CD4-positive, alpha-beta T cell treated with Interleukin-12 subunit alpha and Interleukin-12 subunit beta, for 1 hour (primary cell): ENCODE measurements around the gene SLC66A1.
"Not testable (repeated sequence)": the region's sequence is repeated elsewhere in the genome, so short reads cannot be mapped to it uniquely, and the experiment has no call there.

Experiments used
- DNase-seq: peaks from one replicate; pipeline ENCODE4 v3.0.0-alpha.2; 2020

SLC66A1 gene, protein sequence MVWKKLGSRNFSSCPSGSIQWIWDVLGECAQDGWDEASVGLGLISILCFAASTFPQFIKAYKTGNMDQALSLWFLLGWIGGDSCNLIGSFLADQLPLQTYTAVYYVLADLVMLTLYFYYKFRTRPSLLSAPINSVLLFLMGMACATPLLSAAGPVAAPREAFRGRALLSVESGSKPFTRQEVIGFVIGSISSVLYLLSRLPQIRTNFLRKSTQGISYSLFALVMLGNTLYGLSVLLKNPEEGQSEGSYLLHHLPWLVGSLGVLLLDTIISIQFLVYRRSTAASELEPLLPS

DNA sequence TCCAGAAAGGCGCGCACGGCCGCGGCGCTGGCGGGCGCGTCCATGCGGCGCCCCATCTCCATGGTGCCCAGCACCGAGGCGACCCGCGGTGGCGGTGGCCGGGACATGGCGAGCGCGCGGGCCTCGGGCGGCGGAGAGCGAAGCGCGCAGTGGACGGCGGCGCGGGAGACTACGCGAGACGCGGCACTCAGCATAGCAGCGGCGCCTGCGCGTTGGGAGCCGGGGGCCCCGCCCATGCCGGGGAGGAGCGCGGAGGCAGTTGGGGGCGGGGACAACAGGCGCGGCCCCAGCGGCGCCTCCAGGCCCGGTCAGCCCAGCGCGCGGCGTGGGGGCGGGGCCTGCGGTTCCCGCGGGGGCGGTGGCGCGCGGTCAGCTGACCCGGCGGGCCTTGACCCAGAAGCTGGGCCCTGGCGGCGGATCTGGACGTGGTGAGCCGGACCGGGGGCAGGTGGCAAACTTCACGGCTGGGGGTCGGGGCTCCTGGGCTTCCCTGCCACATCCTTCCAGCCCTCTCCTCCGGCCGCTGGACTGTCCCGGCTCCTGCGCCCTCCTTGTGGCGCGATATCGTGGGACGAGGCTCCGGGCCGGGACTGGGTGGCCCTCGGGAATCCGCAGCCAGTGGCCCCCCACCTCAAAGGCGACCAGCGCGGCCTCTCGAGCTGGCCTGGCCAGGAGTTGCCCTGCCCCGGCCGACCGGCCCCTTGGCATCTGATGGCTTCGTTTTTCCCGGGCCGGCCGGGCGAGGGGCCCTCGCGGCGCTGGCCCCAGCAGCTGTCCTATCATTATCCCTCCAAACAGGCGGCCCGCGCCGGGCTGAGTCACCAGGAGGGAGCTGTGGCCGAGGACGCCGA lies at the start of gene SLC66A1, which contains the start of gene AKR7A2:
Gene SLC66A1 (plus strand): TSS at position 396 of the 851 bp plus-strand sequence. CDS start 5,352 bp downstream, outside the sequence.
Gene AKR7A2 (minus strand): TSS at position 214 of the 851 bp plus-strand sequence. CDS start 20 bp downstream, at position 194.
- peak; percentile 94 for DNase-seq

DNA sequence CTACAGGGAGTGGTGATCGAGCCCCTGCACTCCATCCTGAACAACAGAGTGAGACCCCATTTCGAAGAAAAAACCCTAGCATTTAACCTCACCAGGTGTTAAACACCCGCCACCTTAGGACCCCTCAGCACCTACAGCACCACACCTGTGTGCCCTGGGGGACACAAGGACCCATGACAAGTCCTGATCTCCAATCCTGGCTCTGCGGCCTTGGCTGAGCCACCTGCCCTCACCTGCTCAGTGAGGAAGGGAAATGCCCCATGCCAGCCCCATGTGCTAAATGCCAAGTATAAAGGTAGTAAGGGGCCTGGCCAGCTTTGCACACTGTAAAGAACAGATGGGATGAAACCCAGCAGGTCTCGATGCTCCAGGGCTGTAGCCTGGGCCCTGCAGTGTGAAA lies 49.4 kb upstream of the SLC66A1 start:
- DNase-seq, result no peak

- no peak for DNase-seq
Observed at GRCh38 chr1:19268445-19268844, 43.7 kb upstream of the SLC66A1 start.

- DNase-seq, result not testable (repeated sequence)
Observed at GRCh38 chr1:19269427-19270342, 42.4 kb upstream of the SLC66A1 start.

DNA sequence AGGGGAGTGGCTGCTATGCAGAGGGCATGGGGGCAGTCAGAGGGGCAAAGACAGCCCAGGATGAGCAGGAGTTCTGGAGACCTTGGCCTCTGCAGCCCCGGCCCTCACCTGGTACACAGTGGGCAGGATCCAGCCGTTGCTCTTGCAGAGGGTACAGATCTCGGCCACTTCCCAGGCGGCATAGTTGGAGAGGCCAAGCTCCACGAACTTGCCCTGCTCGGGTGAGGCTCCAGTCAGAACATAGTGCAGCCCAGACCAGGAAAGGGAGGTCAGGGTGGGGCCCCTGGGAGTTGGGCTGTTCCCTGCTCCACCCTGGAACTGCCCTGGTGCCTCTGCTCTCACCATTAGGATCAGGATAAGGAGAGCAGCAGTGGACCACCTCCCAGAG lies 41.8 kb upstream of the SLC66A1 start:
- DNase-seq, result not testable (repeated sequence)

DNA sequence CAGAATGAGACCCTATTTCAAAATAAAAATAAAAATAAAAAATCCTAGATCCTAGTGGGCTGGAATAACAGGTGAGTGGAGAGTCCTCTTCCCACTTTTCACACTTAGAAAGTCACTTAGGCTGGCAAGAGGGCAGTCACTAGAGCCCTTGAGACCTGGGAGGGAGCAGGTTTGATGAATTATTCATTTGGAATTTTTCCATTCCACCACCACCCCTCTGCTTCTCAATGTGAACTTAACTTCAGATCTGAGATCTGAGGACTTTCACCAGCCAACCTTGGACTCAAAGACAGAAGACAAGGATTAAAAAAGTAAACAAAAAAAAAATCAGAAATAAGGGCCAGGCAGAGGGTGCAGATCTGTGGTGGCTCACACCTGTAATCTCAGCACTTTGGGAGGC lies 40.1 kb upstream of the SLC66A1 start:
- DNase-seq, result no peak

DNA sequence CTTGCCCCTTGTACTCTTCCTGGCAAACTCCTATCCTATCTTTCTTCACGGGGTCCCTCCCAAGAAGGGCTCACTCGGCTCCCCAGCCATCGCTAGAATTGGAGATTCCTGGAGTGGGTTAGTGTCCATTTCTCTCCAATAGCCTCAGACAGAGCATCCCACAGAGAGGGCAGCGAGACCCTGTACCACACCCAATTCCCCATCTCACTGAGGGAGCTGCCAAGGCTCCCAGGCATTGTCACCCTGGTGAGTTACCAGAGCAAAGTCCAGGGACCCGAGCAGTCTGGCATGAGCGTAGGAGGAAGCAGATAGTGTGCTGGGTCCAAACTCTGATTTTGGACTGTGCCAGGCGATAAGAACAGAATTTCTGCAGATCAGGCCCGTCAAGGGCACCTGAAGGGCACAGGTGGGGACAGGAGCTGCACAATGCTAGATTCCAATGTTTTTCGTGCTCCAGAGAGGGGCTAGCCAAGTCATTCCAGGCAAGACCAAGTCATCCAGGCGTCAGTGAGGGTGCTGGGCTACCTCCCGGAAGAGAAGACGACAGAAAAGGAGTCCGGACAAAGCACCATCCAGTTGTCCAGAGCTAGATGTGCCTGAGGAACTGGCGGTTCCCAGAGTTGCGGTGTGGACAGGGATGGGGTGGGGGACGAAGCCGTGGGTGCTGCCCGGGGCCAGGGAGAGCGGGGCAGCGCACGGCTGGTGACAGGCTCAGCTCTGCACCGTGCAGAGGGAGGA lies 38.9 kb upstream of the SLC66A1 start:
- DNase-seq, result no peak

DNA sequence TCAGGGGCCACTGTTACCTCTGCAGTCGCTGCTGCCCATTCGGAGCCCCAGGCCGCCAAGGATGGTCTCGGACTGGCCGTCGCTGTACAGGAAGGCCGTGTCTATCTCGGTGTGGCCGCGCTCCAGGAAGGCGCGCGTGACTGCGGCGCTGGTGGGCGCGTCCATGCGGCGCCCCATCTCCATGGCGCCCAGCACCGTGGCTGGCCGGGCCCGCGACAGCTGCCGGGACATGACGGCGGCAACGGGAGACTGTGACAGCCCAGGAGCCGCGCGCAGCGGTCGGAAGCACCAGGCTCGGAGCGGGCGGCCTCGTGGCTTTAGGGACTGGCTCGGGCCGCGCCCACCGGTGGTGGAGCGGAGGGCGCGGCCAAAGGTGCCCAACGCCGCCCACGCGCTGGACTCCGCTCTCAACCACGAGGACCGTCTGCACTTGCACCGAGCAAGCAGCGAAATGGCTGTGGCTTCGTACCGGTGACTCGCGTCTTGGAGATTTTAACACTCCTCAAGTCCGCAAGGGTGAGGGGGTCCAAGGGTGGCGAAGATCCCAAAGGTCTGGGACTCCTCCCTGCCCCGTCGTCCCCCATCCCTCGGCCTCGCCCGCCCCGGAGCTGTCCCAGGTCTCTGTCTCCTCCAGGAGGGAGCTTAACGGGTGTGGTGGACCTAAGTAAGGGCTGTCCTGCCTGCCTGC lies 38.1 kb upstream of the SLC66A1 start:
- DNase-seq, result not testable (repeated sequence)

DNA sequence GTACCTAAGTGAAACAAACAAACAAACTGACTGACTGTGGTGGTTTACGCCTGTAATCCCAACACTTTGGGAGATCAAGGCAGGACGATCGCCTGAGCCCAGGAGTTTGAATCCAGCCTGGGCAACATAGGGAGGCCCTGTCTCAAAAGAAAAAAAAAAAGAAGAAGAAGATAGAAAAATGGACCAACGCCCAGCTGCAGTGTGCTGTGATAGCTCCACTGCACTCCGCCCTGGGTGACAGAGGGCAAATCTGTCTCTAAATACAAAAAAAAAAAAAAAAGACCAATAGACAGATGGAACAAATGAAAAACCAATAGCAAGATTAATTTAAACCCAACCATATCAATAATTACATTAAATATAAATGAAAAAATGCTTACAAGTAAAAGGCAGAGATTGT lies 37.5 kb upstream of the SLC66A1 start:
- no peak for DNase-seq

DNA sequence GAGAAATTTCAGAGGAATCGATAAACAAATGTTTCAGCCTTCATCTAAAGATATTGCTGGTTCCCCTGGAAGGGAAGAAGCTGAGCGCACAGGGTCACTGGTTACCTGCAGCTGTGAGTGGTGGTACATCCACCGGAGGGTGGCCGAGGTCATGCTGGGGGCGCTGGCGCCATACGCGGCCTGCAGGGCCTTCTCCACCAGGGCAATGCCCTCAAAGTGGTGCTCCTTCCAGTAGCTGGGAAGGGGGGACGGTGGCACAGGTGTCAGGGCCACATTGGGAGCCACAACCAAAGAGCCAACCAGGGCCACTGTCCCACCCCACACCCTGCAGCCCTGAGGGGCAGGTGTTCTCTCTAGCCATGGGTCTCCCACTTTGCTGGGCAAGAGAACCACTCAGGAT lies 28.2 kb upstream of the SLC66A1 start:
- DNase-seq, result no peak

DNA sequence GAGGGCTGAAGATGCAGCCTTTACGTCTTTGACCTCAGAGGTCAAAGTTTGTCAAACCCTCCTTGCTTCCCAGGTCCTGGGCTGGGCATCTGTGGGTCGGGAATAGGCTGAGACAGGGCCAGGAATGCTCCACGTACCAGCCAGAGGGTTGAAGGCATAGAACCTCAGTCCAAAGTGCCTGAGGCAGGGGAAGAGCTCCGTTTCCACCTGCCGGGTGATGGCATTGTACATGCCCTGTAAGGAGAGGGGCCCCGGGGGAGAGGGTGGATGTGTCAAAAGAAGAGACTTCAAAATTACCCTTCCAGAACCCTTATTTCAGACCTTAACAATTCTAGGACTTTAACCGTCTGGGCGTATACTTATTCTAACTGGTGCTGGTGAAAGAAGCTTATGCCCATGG lies 27.2 kb upstream of the SLC66A1 start:
- no peak for DNase-seq

DNA sequence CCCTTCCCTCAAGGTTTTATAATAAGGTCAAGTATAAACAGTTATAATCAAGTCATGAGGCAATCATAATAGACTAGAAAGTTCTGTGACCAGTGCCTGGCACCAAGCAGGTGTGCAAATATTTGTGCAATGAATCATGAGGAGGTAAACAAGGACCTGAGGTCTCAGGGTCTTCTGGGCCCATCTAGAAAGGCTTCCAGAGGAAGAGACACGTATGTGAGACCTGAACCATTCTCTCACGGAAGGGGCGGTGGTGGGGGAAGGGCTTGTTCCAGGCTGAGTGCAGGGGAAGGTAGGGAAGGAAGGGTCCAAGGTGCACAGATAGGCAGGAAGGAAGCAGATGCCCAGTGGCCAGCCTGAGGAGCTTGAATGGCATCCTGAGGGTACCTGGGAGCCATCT lies 26.8 kb upstream of the SLC66A1 start:
- DNase-seq, result not testable (repeated sequence)

GRCh38 chr1:19285807-19286206 lies 26.3 kb upstream of the SLC66A1 start:
- DNase-seq, result not testable (repeated sequence)

- DNase-seq, result no peak
Observed at GRCh38 chr1:19287436-19288185, 24.5 kb upstream of the SLC66A1 start.

DNA sequence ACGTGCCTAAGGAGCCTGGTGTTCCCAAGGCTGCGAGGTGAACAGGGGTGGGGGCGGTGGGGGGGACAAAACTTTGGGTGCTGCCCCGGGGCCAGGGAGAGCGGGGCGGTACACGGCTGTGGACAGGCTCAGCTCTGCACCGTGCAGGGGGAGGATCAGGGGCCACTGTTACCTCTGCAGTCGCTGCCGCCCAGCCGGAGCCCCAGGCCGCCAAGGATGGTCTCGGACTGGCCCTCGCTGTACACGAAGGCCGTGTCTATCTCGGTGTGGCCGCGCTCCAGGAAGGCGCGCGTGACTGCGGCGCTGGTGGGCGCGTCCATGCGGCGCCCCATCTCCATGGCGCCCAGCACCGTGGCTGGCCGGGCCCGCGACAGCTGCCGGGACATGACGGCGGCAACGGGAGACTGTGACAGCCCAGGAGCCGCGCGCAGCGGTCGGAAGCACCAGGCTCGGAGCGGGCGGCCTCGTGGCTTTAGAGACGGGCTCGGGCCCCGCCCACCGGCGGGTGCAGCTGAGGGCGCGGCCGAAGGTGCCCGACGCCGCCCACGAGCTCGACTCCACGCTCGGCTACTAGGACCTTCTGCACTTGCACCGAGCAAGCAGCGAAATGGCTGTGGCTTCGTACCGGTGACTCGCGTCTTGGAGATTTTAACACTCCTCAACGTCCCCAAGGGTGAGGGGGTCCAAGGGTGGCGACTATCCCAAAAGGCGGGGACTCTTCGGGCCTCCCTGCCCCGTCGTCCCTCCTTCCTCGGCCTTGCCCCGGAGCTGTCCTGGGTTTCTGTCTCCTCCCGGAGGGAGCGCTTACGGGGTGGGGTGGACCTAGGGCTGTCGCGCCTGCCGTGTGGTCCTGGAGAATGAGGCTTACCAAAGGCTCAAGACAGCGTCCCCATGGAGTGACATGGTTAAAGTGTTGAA lies 23.5 kb upstream of the SLC66A1 start, which contains the start of gene AKR7A3:
Gene AKR7A3 (minus strand): TSS at position 447 of the 918 bp plus-strand sequence. CDS start 61 bp downstream, at position 386.
- DNase-seq, result peak; percentile 61

DNA sequence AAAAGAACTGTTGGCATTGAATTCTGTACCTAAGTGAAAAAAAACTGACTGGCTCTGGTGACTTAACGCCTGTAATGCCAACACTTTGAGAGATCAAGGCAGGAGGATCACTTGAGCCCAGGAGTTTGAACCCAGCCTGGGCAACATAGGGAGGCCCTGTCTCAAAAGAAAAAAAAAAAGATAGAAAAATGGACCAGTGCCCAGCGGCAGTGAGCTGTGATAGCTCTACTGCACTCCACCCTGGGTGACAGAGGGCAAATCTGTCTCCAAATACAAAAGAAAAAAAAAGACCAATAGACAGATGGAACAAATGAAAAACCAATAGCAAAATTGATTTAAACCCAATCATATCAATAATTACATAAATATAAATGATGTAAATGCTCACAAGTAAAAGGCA lies 22.9 kb upstream of the SLC66A1 start:
- no peak for DNase-seq

DNA sequence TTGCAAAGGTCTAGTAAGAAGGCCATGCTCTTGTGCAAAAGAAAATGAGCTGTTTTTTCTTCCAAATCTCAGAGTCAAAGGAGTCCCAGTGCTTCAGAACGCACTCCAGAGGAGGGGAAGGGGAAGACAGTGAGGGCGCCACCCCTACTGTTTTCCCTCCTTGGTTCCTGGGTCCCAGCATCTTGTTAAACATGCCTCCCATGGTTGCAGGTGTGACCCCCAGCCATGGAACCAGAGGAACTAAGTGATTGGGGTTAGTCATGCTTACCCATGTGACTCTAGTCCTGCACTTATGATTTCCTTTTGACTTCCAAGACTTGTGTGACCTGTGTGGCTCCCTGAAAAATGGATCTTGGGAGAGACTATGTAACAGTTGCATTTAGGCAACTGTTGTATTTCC lies 17.5 kb upstream of the SLC66A1 start:
- DNase-seq, result no peak

GRCh38 chr1:19300211-19300610 lies 11.9 kb upstream of the SLC66A1 start:
- no peak for DNase-seq

DNA sequence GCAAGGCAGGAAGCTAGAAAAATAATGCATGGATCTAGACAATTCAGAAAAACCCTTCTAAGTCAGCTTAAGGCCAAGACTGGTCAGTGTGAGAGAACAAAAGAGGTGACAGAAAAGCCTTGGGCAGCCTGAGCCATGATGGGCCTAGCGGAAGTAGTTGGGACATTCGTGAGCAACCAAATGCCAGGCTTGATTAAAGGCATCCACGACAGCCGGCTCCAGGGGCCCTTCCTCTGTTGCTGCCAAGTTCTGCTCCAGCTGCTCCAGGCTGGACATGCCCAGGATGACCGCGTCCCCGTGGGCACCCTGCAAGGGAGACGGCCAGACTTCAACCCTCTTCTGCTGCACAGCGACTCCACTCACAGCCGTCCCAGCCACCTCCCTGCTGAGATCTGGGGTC lies 8.0 kb upstream of the SLC66A1 start:
- DNase-seq, result not testable (repeated sequence)

GRCh38 chr1:19305880-19306279 lies 6.2 kb upstream of the SLC66A1 start:
- DNase-seq, result no peak
